ENCODE data around the gene INHA. TPM values are rescaled to one million over a fixed set of nuclear protein-coding genes. Genes with fewer than 3 reads are reported as not detected.

The INHA gene
- total RNA-seq, 1 donor from 2014 or later: 0.43 TPM

GRCh38 chr2:219566640-219567039 lies 5.5 kb upstream of the INHA start:
- no peak overlapping the region for H3K4me3 ChIP-seq
- intact Hi-C loops (cut with DNase I): no loop called here
- no peak for TF ChIP-seq CTCF (IDR thresholded peaks at IDR 0.05)
- no peaks in the 10 kb centered on the region for H3K27me3 ChIP-seq
- DNase-seq: no peak
- H3K27ac ChIP-seq: no peak overlapping the region
- no peaks in the 10 kb centered on the region for H3K9me3 ChIP-seq
- peaks cover 7% of the 10 kb centered on the region for H3K36me3 ChIP-seq
- peaks cover 6% of the 10 kb centered on the region for H3K4me1 ChIP-seq
- no peak for ATAC-seq

GRCh38 chr2:219567131-219567530 lies 5.0 kb upstream of the INHA start:
- TF ChIP-seq CTCF (IDR thresholded peaks at IDR 0.05): no peak
- Histone ChIP-seq H3K27me3 (no peaks in the 10 kb centered on the region), H3K9me3 (no peaks in the 10 kb centered on the region), H3K4me1 (peaks cover 6% of the 10 kb centered on the region), H3K27ac (no peak overlapping the region), H3K36me3 (peaks cover 7% of the 10 kb centered on the region), H3K4me3 (no peak overlapping the region)
- DNase-seq: no peak
- intact Hi-C loops (cut with DNase I): no loop called here
- ATAC-seq: no peak

- Histone ChIP-seq H3K36me3 (peaks cover 7% of the 10 kb centered on the region), H3K4me3 (no peak overlapping the region), H3K27me3 (no peaks in the 10 kb centered on the region), H3K4me1 (peaks cover 6% of the 10 kb centered on the region), H3K9me3 (no peaks in the 10 kb centered on the region), H3K27ac (no peak overlapping the region)
- intact Hi-C loops (cut with DNase I): no loop called here
- no peak for ATAC-seq
- no peak for DNase-seq
- TF ChIP-seq CTCF (IDR thresholded peaks at IDR 0.05): no peak
Measured at GRCh38 chr2:219567791-219568361, 4.2 kb upstream of the INHA start.

GRCh38 chr2:219569041-219569440 lies 3.1 kb upstream of the INHA start:
- no peak for DNase-seq
- intact Hi-C loops (cut with DNase I): no loop called here
- peaks cover 7% of the 10 kb centered on the region for H3K36me3 ChIP-seq

GRCh38 chr2:219569635-219570034 lies 2.5 kb upstream of the INHA start:
- no peak for TF ChIP-seq CTCF (IDR thresholded peaks at IDR 0.05)
- Histone ChIP-seq H3K36me3 (peaks cover 7% of the 10 kb centered on the region), H3K27ac (no peak overlapping the region), H3K4me3 (peak overlapping the region; percentile 61), H3K4me1 (peaks cover 6% of the 10 kb centered on the region), H3K9me3 (no peaks in the 10 kb centered on the region), H3K27me3 (no peaks in the 10 kb centered on the region)
- intact Hi-C loops (cut with DNase I): no loop called here
- ATAC-seq: no peak
- DNase-seq: no peak

More at GRCh38 chr2:219569041-219569440, 3.1 kb upstream of the INHA start:
- Histone ChIP-seq H3K27ac (no peak overlapping the region), H3K4me3 (no peak overlapping the region), H3K27me3 (no peaks in the 10 kb centered on the region), H3K4me1 (peaks cover 6% of the 10 kb centered on the region), H3K9me3 (no peaks in the 10 kb centered on the region)
- TF ChIP-seq CTCF (IDR thresholded peaks at IDR 0.05): no peak
- ATAC-seq: no peak
